Renal cortex interstitium (tissue), 11 donors: ENCODE results near the gene PARVB. TPM values are rescaled to one million over a fixed set of nuclear protein-coding genes. Genes with fewer than 3 reads are reported as not detected.

ENCODE experiments used
- DNase-seq, 11 donors: peaks; one replicate each; pipeline ENCODE4 v3.0.0-alpha.2; 2013; ENCODE audit warnings: low read depth in 9 of 11, low spot score in 4 of 11; ENCODE audit errors: extremely low read depth in 1 of 11
- polyA plus RNA-seq, 3 donors: library from polyadenylated mRNA; unstranded; fragments of 120-200 nt; gene quantifications; one replicate each; pipeline ENCODE4 v1.2.1, GENCODE V29; 2013; ENCODE audit not compliant: insufficient read length in 3 of 3

Gene PARVB
- polyA plus RNA-seq, 3 donors: 16.2 to 21.7 (median 20.2) TPM

- DNase-seq: no peak
These were observed 187.3 kb downstream of the PARVB start for GRCh38 chr22:44211256-44211945.

- no peak for DNase-seq
These were observed 188.1 kb downstream of the PARVB start for GRCh38 chr22:44211946-44212930.

- DNase-seq: no peak
These were observed 188.8 kb downstream of the PARVB start for GRCh38 chr22:44212936-44213335.

GRCh38 chr22:44213489-44214043 lies 189.5 kb downstream of the PARVB start:
- DNase-seq: no peak

GRCh38 chr22:44214187-44214586 lies 190.1 kb downstream of the PARVB start:
- no peak for DNase-seq

DNA sequence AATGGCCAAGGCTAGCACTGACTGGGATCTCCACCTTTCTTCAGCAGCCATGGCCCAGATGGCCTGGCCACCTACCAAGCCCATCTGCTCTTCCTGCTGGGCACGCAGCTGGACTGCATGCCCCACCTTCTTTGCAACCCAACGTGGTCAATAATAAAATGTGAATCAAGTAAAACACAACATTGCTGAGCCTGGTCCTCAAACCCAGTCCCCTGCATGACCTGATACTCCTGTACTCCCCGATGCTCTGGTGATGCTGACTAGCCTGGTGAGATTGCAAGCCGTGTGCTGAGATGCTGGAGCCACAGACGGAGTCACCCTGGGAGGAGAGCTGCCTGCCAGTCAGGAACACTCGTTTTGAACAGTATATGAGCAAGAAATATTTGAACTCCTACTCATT lies 190.7 kb downstream of the PARVB start:
- DNase-seq: no peak

DNA sequence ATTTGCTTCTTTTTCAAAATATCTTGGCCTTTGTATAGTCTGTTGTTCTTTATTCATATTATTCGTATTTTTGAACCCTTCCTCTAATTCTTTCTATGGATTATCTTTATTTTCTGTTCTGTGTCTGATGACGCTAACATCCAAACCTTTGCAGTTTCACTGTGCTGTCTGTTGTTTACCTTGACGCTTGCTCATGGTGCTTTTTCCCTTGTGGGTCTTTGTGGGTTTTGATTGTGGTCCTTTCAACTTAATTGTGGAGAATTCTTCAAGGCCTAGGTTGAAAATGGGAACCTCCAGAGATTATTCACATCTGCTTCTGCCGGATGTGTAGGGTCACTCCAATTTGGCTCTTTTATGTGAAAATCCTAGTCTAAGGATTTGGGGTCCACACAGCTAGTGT lies 191.2 kb downstream of the PARVB start:
- no peak for DNase-seq

DNA sequence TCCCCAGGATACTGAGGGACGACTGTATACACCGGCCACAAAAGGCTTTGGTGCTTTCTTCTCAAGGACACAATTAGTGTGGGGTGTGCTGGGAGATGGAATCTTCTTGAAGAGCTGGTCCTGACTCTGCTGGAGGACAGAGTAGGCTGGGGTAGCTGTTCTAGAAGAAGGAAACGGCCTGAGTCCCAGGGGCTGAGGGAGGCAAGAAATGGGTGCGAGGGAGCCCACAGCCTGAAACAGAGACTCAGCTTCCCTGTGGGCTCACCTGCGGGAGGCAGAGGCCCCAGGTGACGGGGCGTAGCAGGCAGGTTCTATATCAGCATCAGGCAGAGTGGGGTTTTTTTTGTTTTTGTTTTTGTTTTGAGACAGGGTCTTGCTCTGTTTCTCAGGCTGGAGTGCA lies 193.2 kb downstream of the PARVB start:
- DNase-seq: no peak

DNA sequence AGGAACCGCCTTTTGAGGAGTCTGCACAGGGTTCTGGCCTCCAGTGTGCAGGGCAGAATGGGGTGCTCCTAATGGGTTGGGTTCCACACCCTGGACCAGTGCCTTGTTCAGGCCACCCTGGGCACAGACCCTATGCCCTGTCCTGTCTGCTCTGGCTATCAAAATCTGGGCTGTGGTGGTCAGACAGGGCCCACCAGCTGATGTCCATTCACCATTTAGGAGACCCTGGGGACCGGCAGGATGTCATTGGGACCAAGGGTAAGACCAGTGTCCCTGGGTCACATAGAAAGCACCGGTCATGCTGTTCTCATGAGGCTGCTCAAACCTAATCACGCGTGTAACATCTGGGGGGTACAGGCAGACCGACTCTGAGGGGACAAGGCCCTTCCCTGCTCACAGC lies 194.0 kb downstream of the PARVB start:
- no peak for DNase-seq

DNA sequence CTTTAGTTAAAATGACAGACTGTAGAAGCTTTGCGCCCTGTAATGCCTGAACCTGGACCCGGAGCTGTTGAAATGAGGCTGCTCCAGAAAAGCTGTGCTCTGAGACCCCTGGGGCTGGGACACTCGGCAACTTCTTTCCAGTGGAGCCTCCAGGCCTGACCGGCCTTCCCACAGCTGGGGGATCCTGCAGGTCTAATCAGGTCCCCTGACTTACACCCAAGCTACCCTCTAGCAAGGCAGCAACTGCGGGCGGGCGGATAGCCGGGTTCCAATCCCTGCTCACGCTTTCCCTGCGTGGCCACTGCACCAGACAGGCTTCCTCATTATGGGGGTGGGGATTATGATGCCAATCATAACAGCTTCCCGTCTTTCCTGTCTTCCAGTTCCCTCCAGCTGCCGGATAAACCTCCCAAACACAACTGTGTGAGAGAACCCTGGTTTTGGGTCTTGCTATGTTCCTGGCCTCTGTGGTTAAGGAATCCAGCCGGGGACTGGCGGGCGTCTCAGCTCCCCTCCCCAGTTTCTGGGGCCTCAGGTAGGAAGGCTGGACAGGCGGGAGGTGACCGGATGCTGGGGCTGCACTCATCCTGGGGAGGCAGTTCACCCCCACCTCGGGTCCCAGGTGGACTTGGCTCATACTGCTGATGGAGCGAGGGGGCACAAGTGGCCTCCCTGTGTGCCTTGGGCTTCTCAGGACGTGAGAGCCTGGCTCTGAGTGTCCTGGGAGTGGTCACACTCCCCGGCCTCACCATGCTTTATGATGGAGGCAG lies 195.2 kb downstream of the PARVB start:
- DNase-seq: no peak

DNA sequence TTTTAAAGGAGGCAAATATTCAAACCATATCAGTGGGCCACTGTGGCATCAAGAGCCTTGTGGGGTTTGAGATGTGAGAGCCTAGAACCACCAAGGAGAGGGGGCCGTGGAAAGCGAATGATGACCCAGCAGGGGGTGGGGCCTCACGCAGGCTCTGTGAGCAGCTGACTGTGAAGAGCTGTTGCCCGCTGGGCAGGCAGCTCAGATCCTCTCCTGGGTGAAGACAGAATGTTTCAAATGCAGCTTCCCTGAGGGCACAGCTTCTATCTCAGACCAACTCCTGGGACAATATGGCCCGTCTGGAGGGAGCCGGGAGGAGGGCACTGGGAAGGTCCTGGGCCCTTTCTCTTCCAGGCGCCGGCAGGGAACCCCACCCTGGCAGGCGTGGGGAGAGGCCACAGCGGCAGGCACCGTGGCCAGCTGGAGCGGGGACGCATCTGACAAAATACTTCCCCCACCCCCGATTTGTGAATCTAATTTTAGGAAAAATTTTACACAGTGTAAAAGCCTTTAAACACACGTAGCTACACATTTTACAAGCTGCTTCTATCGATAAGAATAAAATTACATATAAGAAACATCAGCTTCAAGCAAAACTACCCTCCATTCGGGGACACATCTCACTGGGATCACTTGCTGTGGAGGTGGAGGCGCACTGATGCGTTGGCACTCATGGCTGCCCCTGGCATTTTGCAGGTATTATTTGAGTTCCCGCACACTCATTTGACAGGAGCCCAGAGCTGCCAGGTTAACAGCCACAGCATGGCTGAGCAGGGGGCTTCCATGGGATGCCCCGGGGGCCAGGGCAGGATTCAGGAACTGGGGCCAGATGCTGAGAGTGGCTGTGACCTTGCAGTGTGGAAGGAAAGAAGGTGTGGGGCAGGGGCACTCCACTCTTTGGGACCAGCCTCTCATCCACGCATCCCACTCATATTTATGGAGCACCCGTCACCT lies 196.9 kb downstream of the PARVB start:
- DNase-seq: no peak

GRCh38 chr22:44221710-44222475 lies 197.8 kb downstream of the PARVB start:
- no peak for DNase-seq

Other genes starting within 250 kb of the PARVB start
- gene EFCAB6, start 212.0 kb upstream of the PARVB start, polyA plus RNA-seq: 1 to 10 TPM; 4.5 to 5.7 (median 5.3) TPM
- 1 to 10 TPM; 2.9 to 5.6 (median 3.2) TPM for gene SULT4A1, start 161.8 kb upstream of the PARVB start, polyA plus RNA-seq
- gene PNPLA5, start 132.3 kb upstream of the PARVB start, polyA plus RNA-seq: under 1 TPM in 2 of 3 donors, not detected in 1; 0.07 to 0.18 TPM
- 1 to 10 TPM; 2.0 to 2.4 (median 2.1) TPM for gene PNPLA3, start 100.5 kb upstream of the PARVB start, polyA plus RNA-seq
- gene SAMM50, start 68.9 kb upstream of the PARVB start, polyA plus RNA-seq: 10 to 100 TPM; 64.5 to 65.7 (median 65.2) TPM
- gene PARVG, start 156.6 kb downstream of the PARVB start, polyA plus RNA-seq: 1 to 10 TPM; 1.6 to 2.5 (median 2.4) TPM